OCI-LY3 (cell line): ENCODE measurements around the gene PRKCD.

Source experiments
- H2AFZ ChIP-seq: fragments of 200-600, 300-600 bp; shearing (Covaris generic); 2 replicates; pipeline ENCODE4 v1.6.0; 2014; ENCODE audit warnings: antibody characterized with exemption, low read depth, low read length
- H3K27ac ChIP-seq: fragments of 200-600, 300-600 bp; sonication (generic); 2 replicates; pipeline ENCODE4 v1.5.1; 2014; ENCODE audit warnings: mild to moderate bottlenecking, low read length, moderate library complexity, mixed read lengths
- H3K27me3 ChIP-seq: fragments of 200-600, 300-600 bp; sonication (generic); 2 replicates; pipeline ENCODE4 v1.6.1; 2014; ENCODE audit warnings: low read depth, low read length, mixed read lengths
- H3K36me3 ChIP-seq: fragments of 200-600, 300-600 bp; sonication (generic); replicated peaks from 2 replicates; pipeline ENCODE3; 2014; ENCODE audit warnings: low read depth, low read length, mixed read lengths
- H3K4me1 ChIP-seq: fragments of 300-600, 200-600 bp; sonication (generic); 2 replicates; pipeline ENCODE4 v1.6.1; 2014; ENCODE audit warnings: low read length, mixed read lengths
- H3K4me2 ChIP-seq: fragments of 200-600, 300-600 bp; sonication (generic); 2 replicates; pipeline ENCODE4 v1.6.1; 2014; ENCODE audit warnings: low read length, mixed read lengths
- H3K4me3 ChIP-seq: fragments of 300-600, 200-600 bp; sonication (generic); 2 replicates; pipeline ENCODE4 v1.5.1; 2014; ENCODE audit warnings: antibody characterized with exemption, mild to moderate bottlenecking, low read length, moderate library complexity
- H3K79me2 ChIP-seq: fragments of 300-600, 200-600 bp; shearing (Covaris generic); 2 replicates; pipeline ENCODE4 v1.6.1; 2014; ENCODE audit warnings: mild to moderate bottlenecking, low read length, mixed read lengths
- H3K9ac ChIP-seq: fragments of 300-600, 200-600 bp; shearing (Covaris generic); 2 replicates; pipeline ENCODE4 v1.6.0; 2014; ENCODE audit warnings: mild to moderate bottlenecking, low read length, moderate library complexity
- H3K9me3 ChIP-seq: fragments of 200-600, 300-600 bp; shearing (Covaris generic); 2 replicates; pipeline ENCODE4 v1.6.1; 2014; ENCODE audit warnings: low read length, mixed read lengths; ENCODE audit not compliant: insufficient read depth
- H4K20me1 ChIP-seq: fragments of 200-600, 300-600 bp; sonication (generic); 2 replicates; pipeline ENCODE4 v1.6.1; 2016; ENCODE audit warnings: low read length, mixed read lengths; ENCODE audit not compliant: insufficient read depth
- EZH2phosphoT487 ChIP-seq: fragments of 200-600 bp; shearing (Covaris generic); IDR thresholded peaks from 2 replicates; pipeline ENCODE4 v1.6.1; 2018; ENCODE audit warnings: antibody characterized with exemption, mixed run types, low read depth
- TF ChIP-seq, protein P1 (sequence below): fragments of 200-600, 300-600 bp; sonication (generic); IDR thresholded peaks from 2 replicates; pipeline ENCODE4 v1.5.1; 2014; ENCODE audit warnings: antibody characterized with exemption, low read length, low read depth

PRKCD gene

DNA sequence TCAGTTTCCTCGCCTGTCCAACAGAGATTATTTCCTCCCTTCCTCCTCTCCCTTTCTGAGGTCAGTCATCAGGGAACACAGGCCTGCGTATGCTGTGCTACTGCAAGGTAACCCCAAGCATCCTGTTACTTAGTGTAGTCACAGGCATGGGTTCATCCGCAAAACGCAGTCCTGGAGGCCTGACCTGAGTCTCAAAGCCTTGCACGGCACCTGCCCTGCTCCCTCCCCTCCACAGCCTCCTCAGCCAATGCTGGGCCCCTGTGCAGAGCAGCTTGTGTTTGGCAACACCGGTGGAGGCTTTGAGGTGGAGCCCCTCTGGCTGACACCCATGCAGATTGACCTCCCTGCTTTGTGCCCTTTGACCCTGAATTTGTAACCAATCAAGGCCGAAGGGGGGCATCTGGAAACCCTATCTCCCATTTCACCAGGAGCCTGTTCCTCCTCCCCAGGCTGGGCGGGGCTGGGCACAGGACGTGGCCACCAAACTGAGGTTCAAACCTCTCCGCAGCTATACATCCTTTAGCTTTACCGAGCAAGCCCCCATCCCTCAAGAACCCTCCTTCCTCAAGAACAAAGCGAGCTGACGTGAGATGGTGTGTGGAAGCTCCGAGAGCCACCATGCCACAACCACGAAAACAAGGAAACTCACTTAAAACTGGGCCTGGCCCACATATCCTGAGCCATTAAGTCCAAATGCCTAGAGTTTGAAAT is 73.3 kb downstream of the PRKCD start:
- Histone ChIP-seq H3K4me1 (no peaks in the 10 kb centered on the region), H3K79me2 (peaks cover 5% of the 10 kb centered on the region; the same call in 1 of the 2 replicates), H2AFZ (no peak overlapping the region), H3K9ac (no peak overlapping the region), H3K27me3 (no peaks in the 10 kb centered on the region), H3K4me3 (no peak overlapping the region), H3K9me3 (no peaks in the 10 kb centered on the region), H3K4me2 (no peak overlapping the region), H3K36me3 (peaks cover 72% of the 10 kb centered on the region), H3K27ac (no peak overlapping the region), H4K20me1 (peaks cover 8% of the 10 kb centered on the region)
- TF ChIP-seq, protein P1, sequence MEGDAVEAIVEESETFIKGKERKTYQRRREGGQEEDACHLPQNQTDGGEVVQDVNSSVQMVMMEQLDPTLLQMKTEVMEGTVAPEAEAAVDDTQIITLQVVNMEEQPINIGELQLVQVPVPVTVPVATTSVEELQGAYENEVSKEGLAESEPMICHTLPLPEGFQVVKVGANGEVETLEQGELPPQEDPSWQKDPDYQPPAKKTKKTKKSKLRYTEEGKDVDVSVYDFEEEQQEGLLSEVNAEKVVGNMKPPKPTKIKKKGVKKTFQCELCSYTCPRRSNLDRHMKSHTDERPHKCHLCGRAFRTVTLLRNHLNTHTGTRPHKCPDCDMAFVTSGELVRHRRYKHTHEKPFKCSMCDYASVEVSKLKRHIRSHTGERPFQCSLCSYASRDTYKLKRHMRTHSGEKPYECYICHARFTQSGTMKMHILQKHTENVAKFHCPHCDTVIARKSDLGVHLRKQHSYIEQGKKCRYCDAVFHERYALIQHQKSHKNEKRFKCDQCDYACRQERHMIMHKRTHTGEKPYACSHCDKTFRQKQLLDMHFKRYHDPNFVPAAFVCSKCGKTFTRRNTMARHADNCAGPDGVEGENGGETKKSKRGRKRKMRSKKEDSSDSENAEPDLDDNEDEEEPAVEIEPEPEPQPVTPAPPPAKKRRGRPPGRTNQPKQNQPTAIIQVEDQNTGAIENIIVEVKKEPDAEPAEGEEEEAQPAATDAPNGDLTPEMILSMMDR: no peak
- no peak for TF ChIP-seq EZH2phosphoT487

DNA sequence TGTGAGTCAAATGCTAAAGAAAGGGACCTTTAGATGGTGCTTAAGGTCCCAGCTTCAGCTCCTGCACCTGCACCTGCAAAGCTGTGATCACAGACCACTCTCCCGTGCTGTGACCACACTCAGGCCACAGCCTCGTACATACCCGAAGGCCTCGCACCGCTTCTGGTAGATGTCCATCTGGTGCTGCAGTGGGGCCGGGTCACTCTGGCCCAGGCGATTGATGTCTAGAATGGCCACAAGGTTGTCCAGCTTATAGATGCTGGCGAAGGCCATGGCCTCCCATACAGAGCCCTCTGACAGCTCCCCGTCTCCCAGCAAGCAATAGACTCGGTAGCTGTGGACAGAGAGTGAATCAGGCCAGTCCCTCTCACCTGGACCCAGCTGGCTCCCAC is 73.8 kb downstream of the PRKCD start:
- H3K36me3 ChIP-seq: peaks cover 72% of the 10 kb centered on the region
- H3K4me1 ChIP-seq: no peaks in the 10 kb centered on the region
- no peak overlapping the region for H2AFZ ChIP-seq
- no peak overlapping the region for H3K4me2 ChIP-seq
- TF ChIP-seq EZH2phosphoT487: no peak
- TF ChIP-seq, protein P1: no peak
- H3K4me3 ChIP-seq: no peak overlapping the region
- no peaks in the 10 kb centered on the region for H3K27me3 ChIP-seq
- H4K20me1 ChIP-seq: peaks cover 5% of the 10 kb centered on the region
- H3K79me2 ChIP-seq: peaks cover 9% of the 10 kb centered on the region; the same call in 1 of the 2 replicates
- no peak overlapping the region for H3K9ac ChIP-seq
- H3K27ac ChIP-seq: no peak overlapping the region
- no peaks in the 10 kb centered on the region for H3K9me3 ChIP-seq

DNA sequence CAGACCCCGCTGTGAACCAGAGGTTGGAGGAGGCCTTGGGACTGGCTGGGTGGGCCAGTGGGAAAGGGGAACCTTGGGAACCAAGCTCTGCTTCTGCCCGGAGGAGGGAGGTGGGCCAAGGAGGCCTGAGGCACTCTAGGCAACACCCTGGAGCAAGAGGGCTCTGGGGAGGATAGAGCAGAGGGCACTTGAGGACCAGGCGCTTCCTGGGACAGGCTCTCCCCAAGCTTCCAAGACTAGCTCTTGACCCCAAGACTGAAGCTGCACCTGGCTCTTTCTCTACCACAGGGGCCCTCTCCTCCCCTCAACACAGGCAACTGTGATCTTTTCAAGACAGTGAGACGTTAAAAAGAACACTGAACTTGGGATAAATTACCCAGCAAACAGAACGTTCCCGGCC is 74.5 kb downstream of the PRKCD start:
- peaks cover 8% of the 10 kb centered on the region; the same call in 1 of the 2 replicates for H4K20me1 ChIP-seq
- no peaks in the 10 kb centered on the region for H3K9me3 ChIP-seq
- peaks cover 72% of the 10 kb centered on the region for H3K36me3 ChIP-seq
- H3K79me2 ChIP-seq: peaks cover 11% of the 10 kb centered on the region; the same call in 1 of the 2 replicates
- no peak overlapping the region for H3K9ac ChIP-seq
- no peak overlapping the region for H3K4me2 ChIP-seq
- H3K4me3 ChIP-seq: no peak overlapping the region
- TF ChIP-seq EZH2phosphoT487: no peak
- TF ChIP-seq, protein P1: no peak
- no peaks in the 10 kb centered on the region for H3K4me1 ChIP-seq
- no peaks in the 10 kb centered on the region for H3K27me3 ChIP-seq
- no peak overlapping the region for H3K27ac ChIP-seq
- H2AFZ ChIP-seq: no peak overlapping the region

DNA sequence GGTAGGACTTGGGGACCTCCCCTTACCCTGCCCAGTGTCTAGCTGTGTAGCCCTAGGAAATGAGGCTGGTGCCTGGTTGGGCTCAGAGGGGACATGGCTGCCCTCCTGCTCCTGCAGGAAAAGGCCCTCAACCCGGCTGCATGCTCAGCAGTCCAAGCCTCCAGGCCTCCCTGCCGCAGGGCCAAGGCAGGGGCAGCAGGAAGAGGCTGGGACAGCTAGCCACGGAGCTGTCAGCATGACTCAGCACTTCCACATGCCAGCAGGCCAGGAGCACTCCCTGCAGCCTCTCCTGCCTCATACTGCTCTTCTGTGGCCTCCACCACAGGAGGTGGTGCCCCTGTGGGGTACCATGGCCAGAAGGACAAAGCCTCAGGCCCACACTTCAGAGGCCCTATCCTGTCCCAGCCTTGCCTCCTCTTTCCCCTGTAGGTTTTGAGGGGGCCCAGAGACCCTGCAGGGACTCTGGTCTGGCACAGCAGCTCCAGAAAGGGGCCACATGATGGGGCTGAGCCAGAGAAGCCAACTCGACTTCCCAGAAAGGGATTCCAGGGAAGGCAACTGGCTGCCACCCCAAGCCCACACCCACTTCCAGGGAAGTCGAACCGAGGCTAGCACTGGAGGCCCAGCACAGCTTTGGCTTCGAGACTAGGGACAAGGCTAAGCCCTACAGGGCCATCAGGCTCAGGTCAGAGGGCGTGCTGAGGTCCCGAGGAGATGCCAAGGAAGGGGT is 75.3 kb downstream of the PRKCD start:
- Histone ChIP-seq H3K27ac (peak overlapping the region; percentile 17), H4K20me1 (peaks cover 14% of the 10 kb centered on the region), H3K9me3 (no peaks in the 10 kb centered on the region), H3K4me3 (no peak overlapping the region), H3K27me3 (no peaks in the 10 kb centered on the region), H3K9ac (no peak overlapping the region), H3K36me3 (peaks cover 73% of the 10 kb centered on the region), H3K4me1 (no peaks in the 10 kb centered on the region), H2AFZ (no peak overlapping the region), H3K4me2 (no peak overlapping the region), H3K79me2 (peaks cover 18% of the 10 kb centered on the region; the same call in 1 of the 2 replicates)
- TF ChIP-seq, protein P1: no peak
- no peak for TF ChIP-seq EZH2phosphoT487
